NCI-H748 treated with DMSO at 0.1 percent for 48 hours (cell line): ENCODE results near the gene ANXA3.

ENCODE experiments used
- DNase-seq: peaks from one replicate; lab custom pipeline; 2025; lab: John Stamatoyannopoulos, UW

ANXA3 gene

DNA sequence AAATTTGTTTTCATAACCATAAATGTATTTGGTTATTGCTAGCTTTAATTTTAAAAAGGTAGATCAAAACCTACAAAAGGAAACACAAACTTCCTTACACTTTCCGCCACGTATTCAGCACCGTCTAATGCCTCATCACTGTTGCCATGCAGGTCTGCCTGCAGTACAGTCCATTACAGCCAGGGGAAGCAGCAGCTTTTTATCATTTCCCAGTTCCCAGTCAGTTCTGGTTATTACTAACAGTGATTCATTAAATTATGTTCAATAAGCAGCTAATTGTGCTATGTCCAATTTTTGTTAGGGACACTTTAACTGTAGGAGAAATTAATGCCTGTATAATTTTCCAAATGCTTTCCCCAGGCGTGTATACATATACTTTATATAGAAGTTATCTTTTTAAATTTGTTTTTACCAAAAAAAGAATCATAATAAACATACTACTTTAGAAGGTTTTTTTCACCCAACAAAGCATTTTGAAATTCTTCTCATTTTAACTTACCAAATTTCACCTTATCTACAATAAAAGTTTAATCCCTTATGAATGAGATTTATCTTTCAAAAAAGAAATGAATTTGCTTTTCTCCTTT lies 93.3 kb downstream of the ANXA3 start:
- DNase-seq: peak; percentile 7

DNA sequence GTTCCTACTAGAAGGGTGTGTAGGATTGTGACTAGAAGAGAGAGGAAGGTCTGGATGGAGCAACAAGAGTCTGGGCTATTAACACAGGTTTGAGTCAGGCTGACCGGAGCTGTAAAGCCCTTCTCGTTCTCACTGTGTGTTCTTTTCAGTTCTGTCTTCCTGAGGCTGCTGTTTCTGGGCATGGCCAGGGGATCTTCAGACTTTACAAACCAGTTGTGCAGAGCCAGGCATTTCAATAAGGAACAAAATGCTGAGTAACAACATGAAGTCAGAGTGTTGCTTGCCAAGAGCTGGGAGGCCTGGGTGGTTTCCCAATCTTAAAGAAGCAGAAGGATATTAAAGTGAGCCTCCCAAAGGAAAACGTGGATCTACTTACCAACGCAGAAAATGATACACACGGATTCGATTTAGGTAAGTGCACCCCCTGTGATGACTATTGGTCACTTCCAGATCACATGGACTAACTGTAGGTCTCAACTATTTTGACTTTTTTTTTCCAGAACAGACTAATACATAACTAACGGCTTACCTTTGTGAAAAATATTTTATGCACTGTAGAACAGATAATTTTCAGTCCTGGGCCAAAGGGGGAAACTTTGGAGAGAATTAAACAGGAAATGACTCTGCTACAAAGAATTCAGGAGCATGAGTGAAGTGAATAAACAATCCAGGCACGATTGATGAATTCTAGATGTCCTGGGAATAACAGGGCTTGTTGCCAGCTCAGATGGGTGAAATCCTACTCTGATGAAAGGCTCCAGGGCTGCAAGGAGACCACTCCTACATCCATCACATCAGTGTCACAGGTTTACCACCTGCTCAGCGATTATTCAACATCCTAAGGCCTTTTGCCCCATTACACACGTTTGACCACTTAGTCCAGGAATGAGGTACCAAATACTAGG lies 94.5 kb downstream of the ANXA3 start:
- no peak for DNase-seq

DNA sequence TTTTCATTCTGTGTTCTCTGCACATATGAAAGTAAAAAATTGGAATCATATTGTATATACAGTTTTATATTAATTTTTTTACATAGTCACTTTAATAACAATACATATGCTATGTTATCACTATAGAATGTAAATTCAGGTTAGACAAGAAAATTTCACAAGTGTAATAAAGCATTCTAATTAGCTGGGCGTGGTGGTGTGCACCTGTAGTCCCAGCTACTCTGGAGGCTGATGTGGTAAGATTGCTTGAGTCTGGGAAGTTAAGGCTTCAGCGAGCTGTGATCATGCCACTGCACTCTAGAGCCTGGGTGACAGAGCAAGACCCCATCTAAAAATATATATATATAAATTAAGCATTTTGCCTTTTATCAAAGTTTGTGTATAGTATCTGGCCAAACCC lies 95.7 kb downstream of the ANXA3 start:
- no peak for DNase-seq

DNA sequence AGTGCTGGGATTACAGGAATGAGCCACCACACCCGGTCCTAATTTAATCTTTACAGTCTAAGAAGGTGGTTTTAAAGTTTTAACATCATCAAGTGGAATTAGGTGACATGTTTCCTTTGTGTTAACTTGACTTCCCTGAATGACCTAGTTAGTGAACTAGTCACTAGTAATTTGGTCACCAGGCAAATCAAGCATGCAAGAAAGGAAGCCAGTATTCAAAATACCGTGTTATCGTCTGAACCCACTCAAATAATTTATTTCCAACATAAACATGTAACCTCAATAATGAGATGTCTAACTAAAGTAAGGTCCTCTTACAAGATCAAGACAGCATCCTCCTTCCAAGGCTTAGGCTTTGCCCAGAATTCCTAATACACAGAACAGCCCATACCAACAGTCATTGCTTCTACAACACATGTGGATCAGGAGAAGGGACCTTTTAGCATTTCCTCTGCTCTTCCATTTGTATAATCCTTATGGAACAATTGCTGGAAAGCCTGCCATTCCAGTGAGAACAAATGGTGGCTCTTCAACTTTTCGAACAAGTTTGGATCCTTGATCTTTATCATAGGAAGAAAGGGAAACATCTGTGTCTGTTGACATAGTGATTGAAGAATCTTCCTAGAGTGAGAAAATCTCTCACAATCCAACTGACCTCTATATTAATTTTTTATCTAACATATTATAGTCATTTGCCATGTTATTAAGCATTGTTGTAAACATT lies 97.2 kb downstream of the ANXA3 start:
- no peak for DNase-seq

DNA sequence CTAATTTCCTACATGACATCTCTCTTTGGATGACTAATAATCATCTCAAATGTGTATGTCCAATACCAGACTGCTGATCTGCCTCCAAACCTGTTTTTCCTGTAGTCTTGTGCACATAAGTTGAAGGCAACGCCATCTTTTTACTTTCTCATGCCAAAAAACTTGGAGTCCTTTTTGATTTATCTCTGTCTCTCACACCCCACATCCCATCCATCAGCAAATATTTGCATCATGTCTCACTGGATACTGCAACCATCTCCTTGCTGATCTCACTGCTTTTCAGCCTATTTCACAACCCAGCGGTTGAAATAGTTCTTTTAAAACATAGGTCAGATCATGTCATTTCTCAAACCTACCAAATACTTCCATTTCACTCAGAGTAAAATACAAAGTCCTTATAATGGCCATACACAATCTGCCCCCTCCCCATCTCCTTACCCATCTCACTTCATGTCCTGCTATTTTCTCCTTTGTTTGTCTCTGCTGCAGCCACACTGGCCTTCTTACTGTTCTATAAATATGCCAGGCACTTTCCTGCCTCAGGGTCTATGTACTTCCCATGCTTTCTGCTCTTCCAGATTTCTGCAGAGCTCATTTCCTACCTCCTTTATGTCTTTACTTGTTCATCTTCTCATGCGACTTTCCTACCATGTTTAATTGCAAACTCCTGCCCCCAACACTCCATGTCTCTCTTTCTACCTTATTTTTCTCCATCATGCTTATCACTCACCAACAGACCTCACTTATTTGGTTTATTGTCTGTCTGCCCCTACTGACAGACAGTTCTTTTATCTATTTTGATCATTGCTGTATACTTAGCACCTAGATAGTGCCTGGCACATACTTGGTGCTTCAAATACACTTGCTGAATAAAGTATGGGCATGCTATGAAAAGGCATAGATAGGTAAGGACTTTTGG lies 98.8 kb downstream of the ANXA3 start:
- DNase-seq: no peak

DNA sequence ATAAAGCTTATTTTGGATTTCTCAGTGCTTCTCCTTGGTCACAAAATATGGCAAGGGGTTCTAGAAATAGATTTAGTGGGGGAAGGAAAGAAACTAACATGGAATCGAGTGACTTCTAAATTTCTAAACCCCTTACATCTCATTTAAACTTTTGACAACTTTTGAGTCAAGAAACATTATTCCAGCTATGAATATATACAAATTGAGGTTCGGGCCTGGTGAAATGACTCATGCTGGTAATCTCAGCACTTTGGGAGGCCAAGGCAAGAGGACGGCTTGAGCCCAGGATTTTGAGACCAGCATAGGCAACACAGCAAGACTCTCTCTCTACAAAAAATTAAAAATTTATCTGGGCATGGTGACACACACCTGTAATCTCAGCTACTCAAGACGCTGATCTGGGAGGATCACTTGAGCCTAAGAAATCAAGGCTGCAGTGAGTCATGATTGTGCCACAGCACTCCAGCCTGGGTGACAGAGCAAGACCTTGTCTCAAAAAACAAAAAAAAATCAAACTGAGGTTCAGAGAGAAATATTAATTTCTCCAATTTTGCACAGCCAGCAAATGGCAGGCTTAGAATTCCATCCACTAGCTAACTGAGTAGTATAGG lies 99.8 kb downstream of the ANXA3 start:
- no peak for DNase-seq

DNA sequence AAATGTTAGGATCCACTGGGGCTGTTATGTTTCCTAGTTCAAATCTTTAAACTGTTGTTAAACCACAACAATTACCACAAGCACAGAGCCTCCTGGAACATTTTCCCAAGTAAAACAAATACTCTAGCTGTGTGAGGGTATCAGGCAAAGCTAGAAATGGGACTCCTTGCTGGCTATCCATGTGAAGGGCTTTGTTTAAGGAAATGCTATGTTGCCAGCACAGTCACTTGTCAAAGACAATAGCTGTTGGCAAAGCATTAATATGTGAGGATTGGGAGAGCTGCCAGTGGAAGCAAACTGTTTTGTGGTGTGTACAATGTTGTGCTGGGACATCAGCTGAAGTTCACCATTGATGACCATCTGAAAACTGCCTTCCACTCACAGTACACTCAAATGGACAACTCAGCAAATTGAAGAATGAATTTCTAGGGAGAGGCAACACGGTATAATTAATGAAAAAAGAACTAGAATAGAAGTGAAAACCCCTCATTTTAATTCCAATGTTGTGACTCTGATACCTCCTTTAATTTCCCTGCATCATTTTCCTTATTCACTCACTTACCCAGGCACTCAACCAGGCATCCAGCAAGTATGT lies 100.8 kb downstream of the ANXA3 start:
- no peak for DNase-seq

DNA sequence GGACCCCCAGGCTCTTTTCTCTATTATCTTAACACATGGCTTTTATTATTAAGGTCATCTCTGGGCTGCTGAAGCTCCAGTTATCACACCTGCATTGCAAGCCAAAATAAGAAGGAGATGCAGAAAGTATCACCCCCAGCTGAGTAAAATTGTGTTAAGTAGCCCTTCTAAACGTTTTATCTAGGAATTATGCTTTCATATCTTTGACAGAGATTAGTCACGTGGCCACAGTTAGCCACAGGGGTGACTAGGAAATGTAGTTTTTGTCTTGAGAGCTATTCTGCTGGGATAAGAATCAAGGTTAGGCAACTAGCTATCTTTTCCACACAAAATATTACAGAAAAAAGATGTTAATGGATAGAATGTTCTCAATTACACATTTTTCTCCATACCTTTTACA lies 102.1 kb downstream of the ANXA3 start:
- DNase-seq: no peak

DNA sequence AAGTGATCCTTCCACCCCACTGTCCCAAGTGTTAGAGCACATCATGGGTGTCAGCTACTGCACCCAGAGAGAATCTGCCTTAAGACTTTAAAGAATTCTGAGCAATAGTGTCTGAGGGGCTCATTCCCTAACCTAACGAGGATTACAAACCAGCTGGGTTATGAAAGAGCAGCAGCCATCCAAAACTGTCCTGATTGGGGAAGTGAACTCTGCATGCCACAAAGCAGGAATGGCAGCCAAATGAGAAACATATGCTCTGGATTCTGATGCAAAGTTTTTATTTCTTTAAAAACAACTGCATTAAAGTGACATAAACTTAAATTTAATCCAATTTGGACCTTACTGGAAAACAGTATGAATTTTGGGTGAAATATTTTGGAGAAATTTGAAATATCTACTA lies 103.2 kb downstream of the ANXA3 start:
- DNase-seq: no peak

DNA sequence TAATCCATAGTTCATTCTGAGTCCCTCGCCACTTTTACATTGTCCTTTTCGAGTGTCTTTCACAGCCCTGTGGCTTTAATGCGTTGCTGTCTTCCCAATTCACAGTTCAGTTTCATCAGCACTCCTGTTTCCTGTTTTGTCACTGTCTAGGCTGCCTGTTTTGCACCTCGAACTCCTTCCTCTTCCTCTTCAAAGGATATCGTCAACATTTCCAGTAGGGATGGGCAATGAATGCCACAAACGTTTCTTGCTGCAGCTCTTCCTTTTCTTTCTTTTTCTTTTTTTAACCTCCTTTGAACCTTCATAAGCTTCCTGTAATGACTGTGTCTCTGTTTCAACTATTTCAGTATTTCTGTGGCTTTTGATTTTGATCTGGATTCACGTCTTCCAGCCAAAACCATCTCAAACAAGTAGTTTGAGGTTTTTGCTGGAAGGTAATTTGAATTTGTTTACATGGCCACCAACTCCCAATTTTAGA lies 105.4 kb downstream of the ANXA3 start:
- no peak for DNase-seq

DNA sequence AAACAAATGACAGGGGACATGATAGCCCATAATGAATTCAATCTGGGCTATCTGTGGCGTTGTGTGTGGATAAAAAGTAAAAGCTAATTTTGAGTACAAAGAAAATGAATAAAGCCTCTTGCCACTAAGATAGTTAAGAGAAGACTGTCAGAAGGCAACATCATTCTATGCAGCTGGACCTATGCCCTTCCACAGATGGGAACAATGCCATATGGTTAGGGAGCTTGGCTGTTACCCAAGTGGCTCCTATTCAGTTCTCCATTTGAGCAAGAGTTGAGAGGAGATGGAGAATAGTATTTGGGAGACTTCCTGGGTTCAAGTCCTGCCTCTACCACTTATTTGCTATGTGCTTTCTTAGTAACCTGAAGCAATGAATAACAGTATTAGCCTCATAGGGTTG lies 107.7 kb downstream of the ANXA3 start:
- DNase-seq: no peak

DNA sequence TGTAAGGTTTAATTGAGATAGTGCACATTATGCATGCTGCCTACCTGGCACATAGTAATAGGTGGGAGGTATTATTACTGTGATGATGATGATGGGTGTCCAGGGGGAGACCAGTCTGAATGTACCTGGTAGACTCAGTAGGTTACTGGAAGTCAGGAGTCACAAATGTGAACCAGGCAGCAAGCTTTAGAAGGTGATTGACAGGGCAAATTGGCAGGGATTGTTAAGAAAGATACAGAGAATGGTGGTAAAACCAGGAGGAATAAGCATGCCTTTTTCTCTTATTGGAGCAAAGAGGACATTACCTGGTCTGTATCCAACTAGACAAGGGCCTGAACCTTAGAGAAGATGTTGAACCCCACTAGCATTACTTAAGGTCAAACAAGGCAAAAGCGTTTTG lies 108.1 kb downstream of the ANXA3 start:
- no peak for DNase-seq
